HL-60 (cell line): Measurements from ENCODE around the gene PLXDC2.

ENCODE experiments used
- DNase-seq, 2 experiments: peaks; one replicate each; pipeline ENCODE4 v3.0.0-alpha.2; 2010 to 2020; ENCODE audit warnings: low read depth in 1 of 2, low spot score in 1 of 2
- H3K27ac ChIP-seq: fragments of 250-450 bp; sonication (Bioruptor Pico); replicated peaks from 2 replicates; pipeline ENCODE4 v1.5.1; 2020; ENCODE audit warnings: mild to moderate bottlenecking, moderate library complexity
- H3K27me3 ChIP-seq: fragments of 250-450 bp; sonication (Bioruptor Pico); 2 replicates; pipeline ENCODE4 v1.5.1; 2021; ENCODE audit warnings: mild to moderate bottlenecking, moderate library complexity; ENCODE audit not compliant: insufficient read depth, poor library complexity, severe bottlenecking
- H3K4me3 ChIP-seq: replicated peaks from 2 replicates; pipeline ENCODE4 v1.5.1; 2011; ENCODE audit warnings: mild to moderate bottlenecking, control low read depth, low read length; ENCODE audit not compliant: insufficient read depth
- CTCF ChIP-seq: IDR thresholded peaks from one replicate; pipeline ENCODE4 v1.5.1; 2011; ENCODE audit warnings: low read length, control low read depth, inconsistent platforms; ENCODE audit not compliant: insufficient read depth
- GABPA ChIP-seq: IDR thresholded peaks from 2 replicates; pipeline ENCODE4 v1.6.1; 2012; ENCODE audit warnings: low read depth
- POLR2AphosphoS5 ChIP-seq: IDR thresholded peaks from 2 replicates; pipeline ENCODE4 v1.6.1; 2012; ENCODE audit warnings: low read depth
- REST ChIP-seq: IDR thresholded peaks from 2 replicates; pipeline ENCODE4 v1.6.1; 2012; ENCODE audit warnings: low read depth; ENCODE audit not compliant: insufficient replicate concordance
- SPI1 ChIP-seq: IDR thresholded peaks from 2 replicates; pipeline ENCODE4 v1.6.1; 2012; ENCODE audit warnings: low read depth, mild to moderate bottlenecking, borderline replicate concordance

The PLXDC2 gene

GRCh38 chr10:20089879-20090278 is 273.6 kb downstream of the PLXDC2 start:
- no peak overlapping the region for H3K4me3 ChIP-seq
- no peak overlapping the region for H3K27ac ChIP-seq
- TF ChIP-seq SPI1 (no peak), CTCF (no peak), REST (no peak), POLR2AphosphoS5 (no peak), GABPA (no peak)
- DNase-seq: no peak
- H3K27me3 ChIP-seq: no peaks in the 10 kb centered on the region

- no peak overlapping the region for H3K27ac ChIP-seq
- no peaks in the 10 kb centered on the region for H3K27me3 ChIP-seq
- H3K4me3 ChIP-seq: no peak overlapping the region
- DNase-seq: no peak
- TF ChIP-seq POLR2AphosphoS5 (no peak), REST (no peak), CTCF (no peak), SPI1 (no peak), GABPA (no peak)
These were observed 274.6 kb downstream of the PLXDC2 start for GRCh38 chr10:20090831-20091230.

GRCh38 chr10:20091698-20092097 is 275.5 kb downstream of the PLXDC2 start:
- H3K27me3 ChIP-seq: no peaks in the 10 kb centered on the region
- no peak for DNase-seq
- no peak overlapping the region for H3K4me3 ChIP-seq
- H3K27ac ChIP-seq: no peak overlapping the region
- no peak for TF ChIP-seq CTCF
- TF ChIP-seq REST: no peak
- TF ChIP-seq SPI1: no peak
- TF ChIP-seq POLR2AphosphoS5: no peak
- no peak for TF ChIP-seq GABPA
